GM12878 (cell line): ENCODE data around the gene CARS2. TPM values are rescaled to one million over a fixed set of nuclear protein-coding genes. Genes with fewer than 3 reads are reported as not detected.

Experiments
- BHLHE40 ChIP-seq, 2 experiments: fragments of 450-650 bp in 1 of 2; IDR thresholded peaks; 2 replicates each; pipeline ENCODE4 v1.6.1; 2011 to 2017; ENCODE audit warnings: low read depth in 2 of 2, borderline replicate concordance in 1 of 2, improper control_type of control experiment in 1 of 2, low read length in 1 of 2, mild to moderate bottlenecking in 1 of 2
- BRCA1 ChIP-seq: IDR thresholded peaks from 2 replicates; pipeline ENCODE4 v1.6.1; 2011; ENCODE audit warnings: low read depth, low read length, improper control_type of control experiment
- CHD1 ChIP-seq: IDR thresholded peaks from 2 replicates; pipeline ENCODE4 v1.6.1; 2012; ENCODE audit warnings: low read depth, low read length, improper control_type of control experiment
- EZH2 ChIP-seq: IDR thresholded peaks from 2 replicates; pipeline ENCODE4 v1.6.1; 2012; ENCODE audit warnings: low read depth, mild to moderate bottlenecking, control low read depth, inconsistent platforms, low read length, borderline replicate concordance; ENCODE audit not compliant: control insufficient read depth
- FOS ChIP-seq: IDR thresholded peaks from 3 replicates; pipeline ENCODE4 v1.6.1; 2011; ENCODE audit warnings: borderline replicate concordance; ENCODE audit not compliant: insufficient read length; ENCODE audit errors: extremely low read depth
- GATAD2B ChIP-seq: fragments of 450-650 bp; conservative IDR thresholded peaks from 2 replicates; pipeline ENCODE4 v1.6.1; 2017; ENCODE audit warnings: low read depth, mild to moderate bottlenecking, moderate library complexity
- IRF4 ChIP-seq: IDR thresholded peaks from 2 replicates; pipeline ENCODE4 v1.6.1; 2011; ENCODE audit warnings: low read depth, low read length
- MXI1 ChIP-seq: fragments of 150-350 bp; IDR thresholded peaks from 2 replicates; pipeline ENCODE4 v1.6.1; 2011; ENCODE audit warnings: low read depth, mild to moderate bottlenecking, inconsistent platforms, low read length, improper control_type of control experiment
- POU2F2 ChIP-seq: IDR thresholded peaks from 3 replicates; pipeline ENCODE4 v1.6.1; 2011; ENCODE audit warnings: low read depth, mild to moderate bottlenecking, low read length, borderline replicate concordance
- SIX5 ChIP-seq: IDR thresholded peaks from 2 replicates; pipeline ENCODE4 v1.6.1; 2011; ENCODE audit warnings: mild to moderate bottlenecking, low read depth, low read length, moderate library complexity; ENCODE audit not compliant: severe bottlenecking
- SMAD1 ChIP-seq: fragments of 450-650 bp; IDR thresholded peaks from 2 replicates; pipeline ENCODE4 v1.6.1; 2018; ENCODE audit warnings: mild to moderate bottlenecking, low read depth; ENCODE audit not compliant: partially characterized antibody
- SRF ChIP-seq, 2 experiments: IDR thresholded peaks; 2 replicates each; pipeline ENCODE4 v1.6.1; 2011; ENCODE audit warnings: low read depth in 2 of 2, low read length in 2 of 2, mild to moderate bottlenecking in 1 of 2, moderate library complexity in 1 of 2
- STAT3 ChIP-seq: IDR thresholded peaks from 2 replicates; pipeline ENCODE4 v1.6.1; 2011; ENCODE audit warnings: low read depth, low read length, improper control_type of control experiment
- USF1 ChIP-seq: IDR thresholded peaks from 2 replicates; pipeline ENCODE4 v1.6.1; 2011; ENCODE audit warnings: borderline replicate concordance, low read depth, mild to moderate bottlenecking, moderate library complexity, mixed read lengths, low read length; ENCODE audit not compliant: insufficient read depth; ENCODE audit errors: extremely low read length
- USF2 ChIP-seq: IDR thresholded peaks from 2 replicates; pipeline ENCODE4 v1.6.1; 2011; ENCODE audit warnings: low read depth, low read length, improper control_type of control experiment, borderline replicate concordance
- ZBTB4 ChIP-seq: fragments of 450-650 bp; formaldehyde crosslinking; IDR thresholded peaks from 2 replicates; pipeline ENCODE4 v1.4.0; 2022; ENCODE audit warnings: mild to moderate bottlenecking, moderate library complexity
- ZNF217 ChIP-seq: fragments of 450-650 bp; IDR thresholded peaks from 2 replicates; pipeline ENCODE4 v1.6.1; 2017; ENCODE audit warnings: antibody characterized with exemption, mild to moderate bottlenecking
- polyA plus RNA-seq, 11 experiments: library from polyadenylated mRNA; depleted of rRNA in 4 of 11; unstranded in 6 of 11; stranded (reverse) in 5 of 11; fragments of >200 nt; fragmentation: Nextera tagmentation in 4 of 11; fragmentation: Illumina TruSeq in 1 of 11; extraction: Ambion mirVana in 4 of 11; extraction: Trizol in 1 of 11; gene quantifications; 1 replicate in 1 of 11; 2 replicates in 10 of 11; pipeline versions ENCODE4 v1.2.1 to v1.2.3, GENCODE V29; 2011 to 2016; ENCODE audit warnings: inconsistent platforms in 2 of 11, missing spikeins in 2 of 11, low read depth in 1 of 11
- total RNA-seq, 4 experiments: library from RNA; depleted of rRNA in 3 of 4; stranded (reverse); fragments of >200 nt in 3 of 4; fragmentation: Illumina TruSeq in 1 of 4; extraction: Trizol in 1 of 4; gene quantifications; 2 replicates each; pipeline versions ENCODE4 v1.2.1 to v1.2.3, GENCODE V29; 2013 to 2021
- TF ChIP-seq, protein P1 (sequence below): fragments of 450-650 bp; IDR thresholded peaks from 2 replicates; pipeline ENCODE4 v1.6.1; 2017; ENCODE audit warnings: mild to moderate bottlenecking
- TF ChIP-seq, protein P2 (sequence below): fragments of 450-650 bp; IDR thresholded peaks from 2 replicates; pipeline ENCODE4 v1.6.1; 2017; ENCODE audit warnings: borderline replicate concordance
- TF ChIP-seq, protein P3 (sequence below): IDR thresholded peaks from 2 replicates; pipeline ENCODE4 v1.6.1; 2012; ENCODE audit warnings: low read depth, low read length, improper control_type of control experiment

The CARS2 gene
- total and polyA plus RNA-seq, 10 of the 15 experiments (the other 5 are each of a cell fraction or from before 2014, with no cell fraction given) = 4.2 to 101 (median 61.5) TPM

DNA sequence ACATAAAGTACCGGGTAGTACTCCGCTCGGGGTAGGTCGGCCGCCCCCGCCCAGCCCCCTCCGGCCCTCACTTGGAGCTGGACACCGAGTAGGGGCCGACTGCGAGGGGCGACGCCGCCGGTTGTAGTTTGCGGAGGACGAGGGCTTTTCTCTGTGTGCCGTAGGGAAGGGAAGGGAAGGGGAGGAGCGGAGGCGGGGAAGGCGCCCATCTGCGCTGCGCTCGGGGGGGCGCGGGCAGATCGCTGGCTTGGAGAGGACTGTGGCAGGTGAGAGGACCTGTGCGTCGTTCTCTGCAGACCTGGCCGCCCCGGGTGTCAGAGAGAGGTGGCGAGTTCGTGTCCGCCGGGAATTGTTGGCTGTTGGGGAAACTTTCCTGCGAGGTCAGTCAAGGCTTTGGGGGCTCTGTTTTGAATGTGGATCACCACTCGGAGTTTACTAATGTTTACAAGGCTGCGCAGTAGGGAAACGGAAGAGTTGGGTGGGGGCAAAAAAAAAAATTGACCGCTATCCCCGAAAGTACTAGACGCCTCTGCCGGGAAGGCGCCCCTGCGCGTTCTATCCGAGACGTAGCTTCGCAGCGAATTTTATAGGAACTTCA, 9.0 kb upstream of the CARS2 start (continued):
- TF ChIP-seq ZBTB4 (CRISPR knock-in tag) = no peak
- peak; percentile 99 for TF ChIP-seq POU2F2
- TF ChIP-seq SIX5 = no peak
- 0 out of 2 replicates have a peak, but pooled peaks have one; percentile 20 for TF ChIP-seq ZNF217
- TF ChIP-seq, protein P1, sequence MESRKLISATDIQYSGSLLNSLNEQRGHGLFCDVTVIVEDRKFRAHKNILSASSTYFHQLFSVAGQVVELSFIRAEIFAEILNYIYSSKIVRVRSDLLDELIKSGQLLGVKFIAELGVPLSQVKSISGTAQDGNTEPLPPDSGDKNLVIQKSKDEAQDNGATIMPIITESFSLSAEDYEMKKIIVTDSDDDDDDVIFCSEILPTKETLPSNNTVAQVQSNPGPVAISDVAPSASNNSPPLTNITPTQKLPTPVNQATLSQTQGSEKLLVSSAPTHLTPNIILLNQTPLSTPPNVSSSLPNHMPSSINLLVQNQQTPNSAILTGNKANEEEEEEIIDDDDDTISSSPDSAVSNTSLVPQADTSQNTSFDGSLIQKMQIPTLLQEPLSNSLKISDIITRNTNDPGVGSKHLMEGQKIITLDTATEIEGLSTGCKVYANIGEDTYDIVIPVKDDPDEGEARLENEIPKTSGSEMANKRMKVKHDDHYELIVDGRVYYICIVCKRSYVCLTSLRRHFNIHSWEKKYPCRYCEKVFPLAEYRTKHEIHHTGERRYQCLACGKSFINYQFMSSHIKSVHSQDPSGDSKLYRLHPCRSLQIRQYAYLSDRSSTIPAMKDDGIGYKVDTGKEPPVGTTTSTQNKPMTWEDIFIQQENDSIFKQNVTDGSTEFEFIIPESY = no peak
- no peak for TF ChIP-seq USF1
- TF ChIP-seq USF2 = no peak
- 0 out of 2 replicates have a peak, but pooled peaks have one; percentile 17 for TF ChIP-seq IRF4
- TF ChIP-seq, protein P2, sequence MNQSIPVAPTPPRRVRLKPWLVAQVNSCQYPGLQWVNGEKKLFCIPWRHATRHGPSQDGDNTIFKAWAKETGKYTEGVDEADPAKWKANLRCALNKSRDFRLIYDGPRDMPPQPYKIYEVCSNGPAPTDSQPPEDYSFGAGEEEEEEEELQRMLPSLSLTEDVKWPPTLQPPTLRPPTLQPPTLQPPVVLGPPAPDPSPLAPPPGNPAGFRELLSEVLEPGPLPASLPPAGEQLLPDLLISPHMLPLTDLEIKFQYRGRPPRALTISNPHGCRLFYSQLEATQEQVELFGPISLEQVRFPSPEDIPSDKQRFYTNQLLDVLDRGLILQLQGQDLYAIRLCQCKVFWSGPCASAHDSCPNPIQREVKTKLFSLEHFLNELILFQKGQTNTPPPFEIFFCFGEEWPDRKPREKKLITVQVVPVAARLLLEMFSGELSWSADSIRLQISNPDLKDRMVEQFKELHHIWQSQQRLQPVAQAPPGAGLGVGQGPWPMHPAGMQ = no peak
- no peak for TF ChIP-seq SRF (IDR thresholded peaks at IDR 0.05; ENCODE audit: low read depth in 2 of 2, low read length in 2 of 2)
- no peak for TF ChIP-seq FOS
- no peak; the same call in 1 of the 2 replicates for TF ChIP-seq CHD1
- peak; percentile 50; the same call in 1 of the 2 replicates for TF ChIP-seq GATAD2B
- no peak for TF ChIP-seq BRCA1
- TF ChIP-seq, protein P3, sequence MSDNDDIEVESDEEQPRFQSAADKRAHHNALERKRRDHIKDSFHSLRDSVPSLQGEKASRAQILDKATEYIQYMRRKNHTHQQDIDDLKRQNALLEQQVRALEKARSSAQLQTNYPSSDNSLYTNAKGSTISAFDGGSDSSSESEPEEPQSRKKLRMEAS = no peak
- TF ChIP-seq BHLHE40 (IDR thresholded peaks at IDR 0.05; ENCODE audit: borderline replicate concordance in 1 of 2, low read depth in 2 of 2, low read length in 1 of 2) = peak in 1 of 2 experiments; percentile 18; a peak in 1 of 4 replicates
- no peak for TF ChIP-seq STAT3
- TF ChIP-seq EZH2 = no peak
- TF ChIP-seq SMAD1 = peak; percentile 96
- no peak for TF ChIP-seq MXI1
